DND-41 (cell line): Measurements from ENCODE around the gene LRRC23.

Experiments used
- EZH2 ChIP-seq: IDR thresholded peaks from 3 replicates; pipeline ENCODE4 v1.6.1; 2012; ENCODE audit warnings: borderline replicate concordance, low read depth, mild to moderate bottlenecking, moderate library complexity, low read length, inconsistent platforms; ENCODE audit not compliant: severe bottlenecking
- TF ChIP-seq, protein P1 (sequence below): IDR thresholded peaks from 2 replicates; pipeline ENCODE4 v1.5.1; 2012; ENCODE audit warnings: borderline replicate concordance, low read length, moderate library complexity, mild to moderate bottlenecking; ENCODE audit not compliant: poor library complexity, severe bottlenecking; ENCODE audit errors: extremely low read depth

- TF ChIP-seq, protein P1, sequence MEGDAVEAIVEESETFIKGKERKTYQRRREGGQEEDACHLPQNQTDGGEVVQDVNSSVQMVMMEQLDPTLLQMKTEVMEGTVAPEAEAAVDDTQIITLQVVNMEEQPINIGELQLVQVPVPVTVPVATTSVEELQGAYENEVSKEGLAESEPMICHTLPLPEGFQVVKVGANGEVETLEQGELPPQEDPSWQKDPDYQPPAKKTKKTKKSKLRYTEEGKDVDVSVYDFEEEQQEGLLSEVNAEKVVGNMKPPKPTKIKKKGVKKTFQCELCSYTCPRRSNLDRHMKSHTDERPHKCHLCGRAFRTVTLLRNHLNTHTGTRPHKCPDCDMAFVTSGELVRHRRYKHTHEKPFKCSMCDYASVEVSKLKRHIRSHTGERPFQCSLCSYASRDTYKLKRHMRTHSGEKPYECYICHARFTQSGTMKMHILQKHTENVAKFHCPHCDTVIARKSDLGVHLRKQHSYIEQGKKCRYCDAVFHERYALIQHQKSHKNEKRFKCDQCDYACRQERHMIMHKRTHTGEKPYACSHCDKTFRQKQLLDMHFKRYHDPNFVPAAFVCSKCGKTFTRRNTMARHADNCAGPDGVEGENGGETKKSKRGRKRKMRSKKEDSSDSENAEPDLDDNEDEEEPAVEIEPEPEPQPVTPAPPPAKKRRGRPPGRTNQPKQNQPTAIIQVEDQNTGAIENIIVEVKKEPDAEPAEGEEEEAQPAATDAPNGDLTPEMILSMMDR = no peak
- no peak for TF ChIP-seq EZH2
These were observed 905 bp downstream of the LRRC23 start for GRCh38 chr12:6905414-6906040.
